Omental fat pad (tissue), 4 donors: ENCODE measurements around the gene LEMD2. TPM values are rescaled to one million over a fixed set of nuclear protein-coding genes. Genes with fewer than 3 reads are reported as not detected.

Experiments used
- ATAC-seq: fragments of 150-250 bp; one replicate; pipeline ENCODE4 v1.9.1; 2016; ENCODE audit warnings: mild to moderate bottlenecking, moderate library complexity; ENCODE audit not compliant: low FRiP score
- DNase-seq: peaks from one replicate; pipeline ENCODE4 v3.0.0-alpha.2; 2019; ENCODE audit warnings: low spot score
- CTCF ChIP-seq, 3 donors: fragments of 450-650 bp; IDR thresholded peaks; one replicate each; pipeline ENCODE4 v1.5.1; 2016 to 2017; ENCODE audit warnings: antibody characterized with exemption in 3 of 3, mild to moderate bottlenecking in 3 of 3, moderate library complexity in 2 of 3
- total RNA-seq, 4 donors: library from RNA; depleted of rRNA; stranded (reverse); fragments of >200 nt; gene quantifications; one replicate each; pipeline ENCODE4 v1.1.0, GENCODE V29; 2016

Gene LEMD2
- total RNA-seq, 4 donors from 2014 or later = 25.8 to 75.0 (median 40.4) TPM

- DNase-seq = no peak
- TF ChIP-seq CTCF (IDR thresholded peaks at IDR 0.05) = no peak
- ATAC-seq = no peak
Measured at GRCh38 chr6:33727932-33728331, 61.0 kb downstream of the LEMD2 start.

- no peak for DNase-seq
- TF ChIP-seq CTCF (IDR thresholded peaks at IDR 0.05) = no peak
- ATAC-seq = no peak
Measured at GRCh38 chr6:33727126-33727525, 61.8 kb downstream of the LEMD2 start.

GRCh38 chr6:33726696-33727095, 62.2 kb downstream of the LEMD2 start:
- ATAC-seq = no peak
- no peak for TF ChIP-seq CTCF (IDR thresholded peaks at IDR 0.05)

GRCh38 chr6:33725891-33726673, 62.8 kb downstream of the LEMD2 start:
- no peak for TF ChIP-seq CTCF (IDR thresholded peaks at IDR 0.05)
- ATAC-seq = no peak
- no peak for DNase-seq

More at GRCh38 chr6:33726696-33727095, 62.2 kb downstream of the LEMD2 start:
- DNase-seq = no peak

GRCh38 chr6:33725222-33725621, 63.7 kb downstream of the LEMD2 start:
- DNase-seq (no peak), ATAC-seq (no peak)
- TF ChIP-seq CTCF (IDR thresholded peaks at IDR 0.05) = no peak

GRCh38 chr6:33724102-33725023, 64.6 kb downstream of the LEMD2 start:
- ATAC-seq (no peak), DNase-seq (no peak)
- TF ChIP-seq CTCF (IDR thresholded peaks at IDR 0.05) = no peak
